T-helper 2 cell treated with Interferon-gamma antibody and Interleukin-4, amounts not matched to agents 100 ng/mL and 5 ng/mL, for 36 hours (primary cell): ENCODE results near the gene SHTN1. TPM values are rescaled to one million over a fixed set of nuclear protein-coding genes. Genes with fewer than 3 reads are reported as not detected.

Experiments used
- intact Hi-C: fragments of 100-400 bp; cut with micrococcal nuclease; formaldehyde crosslinking; loops from one replicate; pipeline ENCODE4 v1.15.1; 2023
- total RNA-seq: library from RNA; stranded (reverse); gene quantifications from 2 replicates; pipeline ENCODE4 v1.2.3, GENCODE V29; 2022

SHTN1 gene
- total RNA-seq, 1 donor from 2014 or later: 0.32 TPM

DNA sequence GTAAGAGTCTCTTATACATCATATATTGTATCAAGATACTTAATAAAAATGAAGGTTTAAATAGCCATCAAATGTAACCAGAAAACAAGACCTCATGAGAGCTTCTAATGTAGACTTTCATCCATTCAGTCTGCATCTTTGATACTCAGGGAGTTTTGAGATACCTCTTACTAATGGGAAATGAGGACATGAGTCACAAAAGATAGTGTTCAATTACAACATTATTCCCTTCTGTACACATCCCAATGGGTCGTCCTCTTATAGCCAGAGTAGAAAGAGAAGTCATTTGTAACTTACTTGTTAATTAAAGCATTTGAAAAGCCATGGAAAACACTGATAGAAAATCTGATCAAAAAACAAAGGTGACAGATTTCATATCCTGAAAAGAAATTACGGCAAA is 19.4 kb downstream of the SHTN1 start:
- intact Hi-C loops: no loop called here

- intact Hi-C loops: no loop called here
Observed at GRCh38 chr10:116984202-116984990, 20.6 kb downstream of the SHTN1 start.

GRCh38 chr10:116980041-116980440 is 24.9 kb downstream of the SHTN1 start:
- intact Hi-C loops: no loop called here

GRCh38 chr10:116978901-116979300 is 26.1 kb downstream of the SHTN1 start:
- intact Hi-C loops: no loop called here

DNA sequence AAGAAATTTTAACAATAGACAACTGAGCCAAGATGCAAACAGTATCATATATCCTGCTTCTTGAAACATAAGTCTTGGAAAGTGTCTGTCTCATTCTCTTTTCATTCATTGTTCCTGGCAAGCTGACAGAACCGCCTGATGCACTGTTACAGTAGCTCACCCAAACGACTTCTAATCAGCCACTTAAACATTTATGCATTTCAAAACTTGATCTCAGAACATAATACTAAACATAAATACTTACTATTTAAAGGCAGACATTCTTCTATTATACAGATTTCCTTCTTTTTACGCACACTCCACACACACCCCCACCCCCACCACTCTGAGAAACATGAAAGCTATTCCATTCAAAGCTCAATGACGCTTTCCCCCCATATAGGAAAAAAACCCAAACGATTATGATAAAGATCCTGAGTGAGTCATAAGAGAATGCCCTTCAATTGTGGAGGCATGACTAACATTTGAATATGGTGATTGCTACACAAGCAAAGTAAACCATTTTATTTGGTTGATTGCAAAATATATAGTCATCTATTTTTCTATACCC is 30.5 kb downstream of the SHTN1 start:
- intact Hi-C loops: no loop called here

DNA sequence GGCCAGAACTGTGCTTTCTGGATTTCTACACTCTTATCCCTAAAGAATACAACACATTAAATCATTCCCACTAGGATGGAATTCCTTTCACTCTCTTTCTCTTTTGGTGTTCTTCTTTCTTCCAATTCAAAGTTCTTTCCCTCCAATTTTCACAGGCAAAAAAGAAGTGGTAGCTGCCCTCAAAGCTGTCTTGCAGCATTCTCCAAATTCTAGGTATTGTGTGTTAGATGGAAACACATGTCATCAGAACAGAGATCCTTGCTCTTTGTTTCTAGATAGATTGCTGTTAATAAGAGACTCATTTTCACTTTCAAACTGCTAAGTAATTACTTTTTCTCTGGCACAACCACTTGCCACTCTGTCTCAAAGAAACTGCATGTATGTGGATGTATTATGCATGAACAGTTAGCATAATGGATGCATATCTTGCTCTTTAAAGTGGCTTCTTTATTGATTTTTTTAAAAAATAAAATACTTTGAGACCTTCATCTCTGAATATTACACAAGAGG is 31.0 kb downstream of the SHTN1 start:
- intact Hi-C loops: no loop called here

- intact Hi-C loops: no loop called here
Observed at GRCh38 chr10:116973371-116973905, 31.5 kb downstream of the SHTN1 start.

DNA sequence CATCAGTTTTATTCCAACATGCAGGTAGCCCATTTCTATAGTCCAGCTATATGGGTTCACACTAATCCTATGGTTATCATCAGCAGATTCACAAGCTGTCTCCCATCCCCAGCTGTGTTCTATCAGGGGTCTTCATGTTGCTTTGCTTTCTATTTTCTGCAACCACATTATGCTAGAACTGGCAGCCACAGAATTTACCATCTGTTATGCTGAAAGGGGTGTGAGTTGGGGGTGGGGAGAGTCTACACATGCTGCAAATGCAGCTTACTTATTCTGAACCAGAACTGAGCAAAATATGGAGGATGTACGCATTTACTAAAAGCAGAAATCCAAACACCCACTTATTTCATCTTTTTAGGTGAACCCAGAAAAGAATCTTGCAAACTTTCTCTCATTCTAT is 32.9 kb downstream of the SHTN1 start:
- intact Hi-C loops: no loop called here

- intact Hi-C loops: no loop called here
Observed at GRCh38 chr10:116970050-116970449, 34.9 kb downstream of the SHTN1 start.

- intact Hi-C loops: no loop called here
Observed at GRCh38 chr10:116968331-116968730, 36.7 kb downstream of the SHTN1 start.

DNA sequence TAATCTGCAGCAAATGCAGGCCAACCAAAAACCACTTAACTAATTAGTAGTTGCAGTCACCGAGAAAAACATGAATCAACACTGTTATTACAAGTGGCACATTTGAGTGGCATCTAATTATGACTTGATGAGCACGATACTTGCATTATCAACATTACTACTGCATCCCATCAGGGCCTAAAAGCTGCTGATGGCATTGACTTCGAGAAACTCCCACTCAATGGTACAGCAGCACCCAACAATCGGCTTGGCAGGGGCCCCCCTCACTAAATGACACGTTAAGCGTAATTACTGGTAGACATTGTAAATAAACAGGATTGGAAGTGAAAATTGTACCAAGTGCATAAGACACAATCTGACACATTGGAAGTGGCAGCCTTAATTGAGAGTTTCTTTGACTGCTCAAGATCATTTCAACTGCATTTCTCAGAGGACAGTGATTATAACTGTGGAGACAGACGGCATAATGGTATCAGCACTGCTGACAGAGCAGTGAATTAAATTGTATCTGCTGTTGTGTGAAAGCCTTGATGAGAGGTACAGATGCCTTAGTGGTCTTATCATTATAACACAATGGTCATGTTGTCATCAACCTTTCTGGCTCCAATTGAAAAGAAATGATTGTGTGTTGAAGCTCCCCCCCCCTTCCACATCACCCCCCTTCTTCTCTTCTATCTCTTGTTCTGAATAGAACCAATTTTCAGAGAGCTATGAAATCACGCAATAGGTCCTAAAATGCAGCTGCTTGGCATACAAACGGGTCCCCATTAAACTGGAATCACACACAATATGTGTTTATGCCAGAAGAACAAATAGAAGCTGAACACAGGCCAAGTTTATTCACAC is 43.4 kb downstream of the SHTN1 start:
- intact Hi-C loops: no loop called here

DNA sequence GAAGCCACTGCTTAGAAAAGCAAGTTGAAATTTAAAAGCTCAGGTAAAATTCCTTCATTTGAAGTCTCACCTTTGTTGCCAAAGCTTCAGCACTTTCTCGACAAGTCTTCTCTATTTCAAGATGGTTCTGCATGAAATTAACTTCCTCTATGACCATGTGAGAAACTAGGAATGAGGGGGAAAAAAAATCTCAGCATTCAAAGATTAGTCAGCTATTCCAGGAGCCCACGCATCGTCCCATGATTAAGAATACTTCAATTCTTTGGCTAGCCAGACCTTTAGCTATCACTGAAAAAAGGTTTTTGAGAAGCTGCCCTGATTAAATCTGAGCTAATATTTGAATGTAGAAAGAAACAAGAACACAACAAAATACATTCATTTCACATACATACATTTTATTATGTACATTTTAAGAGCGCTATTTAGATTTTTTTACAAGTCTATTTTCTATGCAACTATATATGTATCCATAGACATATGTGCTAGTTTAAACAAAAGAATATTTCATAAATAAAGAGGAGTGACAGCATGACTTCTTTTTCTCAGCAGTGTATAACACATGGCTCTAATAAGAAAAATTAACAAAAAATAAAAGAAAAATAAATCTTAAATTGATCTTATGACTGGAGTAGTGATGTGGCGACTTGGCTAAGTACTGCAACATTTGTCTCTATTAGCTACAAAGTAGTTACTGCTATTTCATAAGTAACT is 44.8 kb downstream of the SHTN1 start:
- intact Hi-C loops: no loop called here

GRCh38 chr10:116952729-116953128 is 52.3 kb downstream of the SHTN1 start:
- intact Hi-C loops: no loop called here

DNA sequence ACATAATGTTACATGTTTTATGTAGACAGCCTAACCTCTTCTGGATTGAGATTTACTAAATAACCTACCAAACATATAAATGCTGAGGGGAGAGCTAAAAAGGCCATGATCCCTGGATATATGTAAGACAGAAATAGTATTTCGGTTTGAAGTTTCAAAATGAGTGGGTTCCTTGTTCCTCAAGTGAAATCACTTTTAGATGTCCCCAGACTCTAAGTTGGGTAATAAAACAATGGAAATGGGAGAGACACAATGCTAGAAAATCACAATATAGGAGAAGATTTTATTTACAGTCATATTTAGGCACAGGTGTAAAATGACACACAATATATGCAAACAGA is 56.5 kb downstream of the SHTN1 start:
- intact Hi-C loops: no loop called here

DNA sequence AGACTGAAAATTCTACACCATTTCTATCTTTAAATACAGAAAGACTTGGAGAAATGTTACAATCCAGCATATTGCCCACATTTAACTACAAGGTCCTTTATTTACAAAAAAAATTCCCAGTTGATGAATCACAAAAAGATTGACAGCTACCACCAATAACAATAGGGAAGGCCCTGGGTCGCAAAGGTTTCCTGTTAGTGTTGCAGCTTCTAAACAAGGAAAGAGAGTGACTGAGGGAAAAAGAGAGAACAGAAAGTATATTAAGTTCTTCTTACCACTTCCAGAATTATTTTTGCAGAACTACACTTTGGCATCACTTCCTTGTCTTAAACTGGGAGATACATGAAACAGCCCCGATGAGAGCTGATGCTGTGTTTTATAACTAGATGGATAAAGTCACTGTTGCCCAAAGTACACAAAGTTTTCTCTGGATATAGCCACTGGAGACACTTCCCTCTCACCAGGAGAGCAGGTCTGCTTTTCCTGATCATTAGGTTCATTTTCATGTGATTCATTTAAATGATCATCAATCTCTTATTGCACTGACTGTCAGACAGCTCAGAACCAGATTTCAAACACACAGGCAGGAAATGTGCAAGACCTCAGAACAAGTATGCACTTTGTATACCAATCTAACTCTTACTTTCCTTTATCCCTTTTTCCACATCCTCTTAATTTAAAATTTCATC is 57.0 kb downstream of the SHTN1 start:
- intact Hi-C loops: no loop called here

- intact Hi-C loops: no loop called here
Observed at GRCh38 chr10:116944911-116945310, 60.1 kb downstream of the SHTN1 start.

DNA sequence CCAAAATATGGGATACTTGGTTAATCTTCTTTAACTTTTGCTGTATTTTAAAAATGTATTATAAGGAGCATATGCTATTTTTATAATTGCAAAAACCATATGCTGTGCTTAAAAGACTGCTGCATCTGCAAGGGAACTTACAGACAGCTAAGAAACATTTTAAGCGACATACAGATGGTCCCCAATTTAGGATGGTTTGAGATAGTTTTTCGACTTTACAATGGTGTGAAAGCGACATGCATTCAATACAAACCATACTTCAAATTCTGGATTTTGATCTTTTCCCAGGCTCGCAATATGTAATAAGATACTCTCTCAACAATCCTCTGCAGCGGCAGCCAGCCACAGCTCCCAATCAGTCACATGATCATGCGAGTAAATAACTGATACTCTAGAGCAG is 73.2 kb downstream of the SHTN1 start:
- intact Hi-C loops: no loop called here

- intact Hi-C loops: no loop called here
Observed at GRCh38 chr10:116926426-116926825, 78.6 kb downstream of the SHTN1 start.

- intact Hi-C loops: no loop called here
Observed at GRCh38 chr10:116925056-116925455, 79.9 kb downstream of the SHTN1 start.

DNA sequence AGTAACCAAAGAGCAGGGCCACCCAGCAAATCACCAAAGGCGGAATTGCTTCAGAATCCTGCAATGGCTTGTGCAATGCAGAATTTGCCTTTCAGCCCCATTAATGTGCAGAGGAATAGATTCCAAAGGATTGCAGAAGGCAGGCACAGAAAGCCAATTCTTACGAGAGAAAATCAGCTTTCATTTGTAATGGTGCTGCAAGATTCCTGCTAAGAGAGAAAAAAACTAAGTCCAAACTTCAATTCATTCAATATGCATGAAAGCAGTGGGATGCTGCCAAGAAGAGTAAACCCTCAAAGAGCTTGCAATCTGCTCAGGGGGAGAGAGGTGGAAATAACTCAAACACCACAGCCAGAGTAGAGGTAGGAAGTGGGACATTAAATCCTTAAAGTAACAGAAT is 85.3 kb downstream of the SHTN1 start:
- intact Hi-C loops: no loop called here

GRCh38 chr10:116919164-116919563 is 85.8 kb downstream of the SHTN1 start:
- intact Hi-C loops: no loop called here
